Endothelial cell of umbilical vein (primary cell): ENCODE data around the gene PPP2R3B. TPM values are rescaled to one million over a fixed set of nuclear protein-coding genes. Genes with fewer than 3 reads are reported as not detected.

ENCODE experiments used
- BruUV-seq: library from RNA; stranded (reverse); fragments of 400-500 nt; replicated peaks from 2 replicates; lab custom pipeline; 2021; lab: Mats Ljungman, UMichigan
- CTCF ChIA-PET: fragments of 300-600, 350-600 bp; sonication (Branson Sonifier 250); formaldehyde crosslinking; loops from one replicate; lab custom pipeline; 2021; ENCODE audit warnings: antibody characterized with exemption, inconsistent platforms; lab: Charles Lee
- POLR2A ChIA-PET: fragments of 300-600, 350-600 bp; sonication (Branson Sonifier 250); formaldehyde crosslinking; loops from one replicate; lab custom pipeline; 2021; ENCODE audit warnings: antibody characterized with exemption, inconsistent platforms; lab: Charles Lee
- DNase-seq: peaks from one replicate; pipeline ENCODE4 v3.0.0-alpha.2; 2011; ENCODE audit warnings: low read depth, low spot score
- FAIRE-seq: peaks from 2 replicates; lab custom pipeline; 2011; peaks lifted over from hg19 to GRCh38; lab: Jason Lieb, UNC
- H2AFZ ChIP-seq: 2 replicates; pipeline ENCODE4 v1.6.0; 2012; ENCODE audit warnings: low read depth, low read length, control low read depth, inconsistent platforms
- H3K27ac ChIP-seq: 2 replicates; pipeline ENCODE4 v1.5.1; 2011; ENCODE audit warnings: low read depth, mild to moderate bottlenecking, control low read depth, low read length, moderate library complexity; ENCODE audit not compliant: insufficient read depth
- H3K27me3 ChIP-seq, 2 experiments: 2 replicates each; pipeline versions ENCODE4 v1.6.0 to v1.6.1; 2011; ENCODE audit warnings: low read length in 2 of 2, mixed read lengths in 1 of 2; ENCODE audit not compliant: control insufficient read depth in 2 of 2, insufficient read depth in 2 of 2
- H3K36me3 ChIP-seq, 2 experiments: 2 replicates in 1 of 2; 3 replicates in 1 of 2; pipeline ENCODE4 v1.5.1; 2011; ENCODE audit warnings: low read length in 2 of 2, mild to moderate bottlenecking in 1 of 2, moderate library complexity in 1 of 2; ENCODE audit not compliant: control insufficient read depth in 2 of 2, insufficient read depth in 2 of 2; ENCODE audit errors: extremely low read depth in 1 of 2
- H3K4me1 ChIP-seq: 3 replicates; pipeline ENCODE4 v1.5.1; 2011; ENCODE audit warnings: mild to moderate bottlenecking, low read length; ENCODE audit not compliant: control insufficient read depth, insufficient read depth; ENCODE audit errors: extremely low read depth
- H3K4me2 ChIP-seq: 2 replicates; pipeline ENCODE4 v1.6.1; 2011; ENCODE audit warnings: low read length, control low read depth, mixed read lengths; ENCODE audit not compliant: insufficient read depth
- H3K4me3 ChIP-seq, 3 experiments: fragments of 200-600 bp in 1 of 3; sonication (generic), shearing (Covaris generic) in 1 of 3; replicated peaks in 1 of 3; 2 replicates each; pipeline ENCODE4 v1.5.1; 2011 to 2016; ENCODE audit warnings: control low read depth in 3 of 3, low read length in 3 of 3, mild to moderate bottlenecking in 2 of 3, inconsistent platforms in 1 of 3, low read depth in 1 of 3, moderate library complexity in 1 of 3; ENCODE audit not compliant: insufficient read depth in 1 of 3
- H3K79me2 ChIP-seq: 2 replicates; pipeline ENCODE4 v1.6.0; 2012; ENCODE audit warnings: low read length, inconsistent platforms; ENCODE audit not compliant: control insufficient read depth, insufficient read depth
- H3K9ac ChIP-seq: replicated peaks from 2 replicates; pipeline ENCODE3; 2011; ENCODE audit warnings: low read length, control low read depth; ENCODE audit not compliant: insufficient read depth; ENCODE audit errors: extremely low read depth
- H3K9me1 ChIP-seq: replicated peaks from 3 replicates; pipeline ENCODE4 v1.6.0; 2011; ENCODE audit warnings: mild to moderate bottlenecking, low read length; ENCODE audit not compliant: control insufficient read depth, insufficient read depth; ENCODE audit errors: extremely low read depth
- H3K9me3 ChIP-seq: replicated peaks from 2 replicates; pipeline ENCODE4 v1.5.1; 2012; ENCODE audit warnings: low read length, inconsistent platforms; ENCODE audit not compliant: control insufficient read depth, insufficient read depth
- H4K20me1 ChIP-seq: replicated peaks from 2 replicates; pipeline ENCODE3; 2011; ENCODE audit warnings: mild to moderate bottlenecking, low read length; ENCODE audit not compliant: control insufficient read depth, insufficient read depth; ENCODE audit errors: extremely low read depth
- EZH2 ChIP-seq: IDR thresholded peaks from 2 replicates; pipeline ENCODE4 v1.6.1; 2012; ENCODE audit warnings: borderline replicate concordance, low read depth, mild to moderate bottlenecking, moderate library complexity, low read length, inconsistent platforms; ENCODE audit not compliant: severe bottlenecking
- FOS ChIP-seq: IDR thresholded peaks from 2 replicates; pipeline ENCODE4 v1.6.1; 2011; ENCODE audit warnings: mild to moderate bottlenecking, low read length, moderate library complexity, borderline replicate concordance; ENCODE audit not compliant: insufficient read depth
- GATA2 ChIP-seq: IDR thresholded peaks from 2 replicates; pipeline ENCODE4 v1.7.0; 2011; ENCODE audit warnings: low read depth, mild to moderate bottlenecking, moderate library complexity, mixed read lengths, low read length; ENCODE audit not compliant: insufficient read length, insufficient read depth
- JUN ChIP-seq: IDR thresholded peaks from 2 replicates; pipeline ENCODE4 v1.6.1; 2011; ENCODE audit warnings: borderline replicate concordance, low read depth; ENCODE audit not compliant: insufficient read length, insufficient read depth
- MYC ChIP-seq: IDR thresholded peaks from one replicate; pipeline ENCODE4 v1.6.1; 2011; ENCODE audit warnings: mild to moderate bottlenecking, low read depth, low read length
- POLR2A ChIP-seq: IDR thresholded peaks from 2 replicates; pipeline ENCODE4 v1.6.1; 2012; ENCODE audit warnings: low read depth, mild to moderate bottlenecking, control low read depth, low read length
- POLR2AphosphoS5 ChIP-seq: IDR thresholded peaks from 2 replicates; pipeline ENCODE4 v1.6.1; 2012; ENCODE audit warnings: low read depth, mild to moderate bottlenecking, control low read depth, low read length, moderate library complexity; ENCODE audit not compliant: insufficient read depth
- dilution Hi-C: fragments of 300-500 bp; cut with MboI; formaldehyde crosslinking; loops from one replicate; pipeline ENCODE4 v1.15.0; 2019; ENCODE audit warnings: low sequenced_read_pairs; ENCODE audit not compliant: extremely low pct_ligation_motif_present
- intact Hi-C: fragments of 100-400 bp; cut with micrococcal nuclease; formaldehyde crosslinking; loops from one replicate; pipeline ENCODE4 v1.10.0; 2022
- polyA plus RNA-seq, 4 experiments: library from polyadenylated mRNA; depleted of rRNA in 3 of 4; stranded (reverse) in 3 of 4; unstranded in 1 of 4; fragments of >200 nt; gene quantifications; 2 replicates each; pipeline versions ENCODE4 v1.2.1 to v1.2.3, GENCODE V29; 2011 to 2012; ENCODE audit warnings: missing spikeins in 1 of 4
- total RNA-seq: library from RNA; stranded (reverse); gene quantifications from 2 replicates; pipeline ENCODE4 v1.2.3, GENCODE V29; 2021
- TF ChIP-seq, protein P1 (sequence below), 2 donors: IDR thresholded peaks; 1 replicate in 1 of 2; 2 replicates in 1 of 2; pipeline ENCODE4 v1.5.1; 2011; ENCODE audit warnings: low read length in 2 of 2, mild to moderate bottlenecking in 2 of 2, moderate library complexity in 2 of 2, control low read depth in 1 of 2, inconsistent platforms in 1 of 2, low read depth in 1 of 2; ENCODE audit not compliant: insufficient read depth in 1 of 2; ENCODE audit errors: extremely low read depth in 1 of 2
- TF ChIP-seq, protein P2 (sequence below): IDR thresholded peaks from 2 replicates; pipeline ENCODE4 v1.6.1; 2011; ENCODE audit not compliant: insufficient read depth, insufficient read length

The PPP2R3B gene
- total and polyA plus RNA-seq, 2 donors (not counting 3 experiments of a cell fraction or from before 2014, with no cell fraction given): 19.1 to 33.6 TPM

DNA sequence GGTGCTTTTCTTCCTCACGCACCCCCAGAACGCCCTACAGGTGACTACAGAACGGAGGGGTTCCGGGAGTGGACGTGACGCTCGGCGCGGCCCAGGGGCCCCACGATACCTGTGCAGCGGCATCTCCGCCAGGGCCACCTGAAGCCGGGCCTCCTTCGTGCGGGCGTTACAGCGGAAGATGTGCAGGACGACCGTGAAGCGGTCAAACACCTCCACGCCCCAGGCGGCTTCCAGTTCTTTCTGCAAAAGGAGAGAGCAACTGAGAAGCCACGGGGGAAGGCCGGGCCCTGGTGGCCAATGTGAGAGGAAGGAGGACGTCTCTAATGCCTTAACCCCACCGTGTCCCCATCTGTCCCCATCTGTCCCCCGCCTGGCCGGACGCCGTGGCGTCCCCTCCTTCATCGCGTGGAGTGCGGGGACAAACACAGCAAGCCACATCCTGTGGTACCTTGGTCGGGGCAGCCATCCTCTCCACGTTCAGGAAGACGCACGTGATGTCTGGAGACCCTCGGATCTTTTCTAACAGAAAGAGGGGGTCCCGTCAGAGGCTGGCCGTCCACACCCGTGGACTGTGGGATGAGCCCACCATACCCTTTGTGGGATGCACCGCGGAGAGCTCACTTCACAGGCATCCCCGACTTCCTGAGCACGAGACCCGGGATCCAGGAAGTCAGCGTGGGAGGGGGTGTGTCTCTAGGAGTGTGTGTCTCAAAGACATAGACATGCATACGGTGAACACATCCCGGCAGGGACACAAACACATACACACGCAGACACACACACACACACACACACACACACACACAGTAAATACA, 71.7 kb downstream of the PPP2R3B start:
- intact Hi-C loops: no loop called here
- peaks cover 18% of the 10 kb centered on the region for H3K79me2 ChIP-seq
- no TSS peak for BruUV-seq

More for the DNA sequence above, 71.7 kb downstream of the PPP2R3B start:
- H3K9me3 ChIP-seq: no peaks in the 10 kb centered on the region
- H2AFZ ChIP-seq: no peak overlapping the region
- H3K9ac ChIP-seq: no peak overlapping the region
- H3K9me1 ChIP-seq: no peaks in the 10 kb centered on the region
- POLR2A ChIA-PET: no interaction called here
- DNase-seq (peak; percentile 25), FAIRE-seq (no peak)
- CTCF ChIA-PET: no interaction called here
- H3K36me3 ChIP-seq: peaks cover 7 to 14% of the 10 kb centered on the region in 2 experiments
- no peaks in the 10 kb centered on the region for H3K27me3 ChIP-seq
- no peak overlapping the region for H3K4me2 ChIP-seq
- no peak overlapping the region for H3K4me3 ChIP-seq
- TF ChIP-seq MYC (no peak), FOS (no peak), EZH2 (no peak), POLR2A (no peak), JUN (no peak), GATA2 (no peak), POLR2AphosphoS5 (no peak)
- TF ChIP-seq, protein P1, sequence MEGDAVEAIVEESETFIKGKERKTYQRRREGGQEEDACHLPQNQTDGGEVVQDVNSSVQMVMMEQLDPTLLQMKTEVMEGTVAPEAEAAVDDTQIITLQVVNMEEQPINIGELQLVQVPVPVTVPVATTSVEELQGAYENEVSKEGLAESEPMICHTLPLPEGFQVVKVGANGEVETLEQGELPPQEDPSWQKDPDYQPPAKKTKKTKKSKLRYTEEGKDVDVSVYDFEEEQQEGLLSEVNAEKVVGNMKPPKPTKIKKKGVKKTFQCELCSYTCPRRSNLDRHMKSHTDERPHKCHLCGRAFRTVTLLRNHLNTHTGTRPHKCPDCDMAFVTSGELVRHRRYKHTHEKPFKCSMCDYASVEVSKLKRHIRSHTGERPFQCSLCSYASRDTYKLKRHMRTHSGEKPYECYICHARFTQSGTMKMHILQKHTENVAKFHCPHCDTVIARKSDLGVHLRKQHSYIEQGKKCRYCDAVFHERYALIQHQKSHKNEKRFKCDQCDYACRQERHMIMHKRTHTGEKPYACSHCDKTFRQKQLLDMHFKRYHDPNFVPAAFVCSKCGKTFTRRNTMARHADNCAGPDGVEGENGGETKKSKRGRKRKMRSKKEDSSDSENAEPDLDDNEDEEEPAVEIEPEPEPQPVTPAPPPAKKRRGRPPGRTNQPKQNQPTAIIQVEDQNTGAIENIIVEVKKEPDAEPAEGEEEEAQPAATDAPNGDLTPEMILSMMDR (IDR thresholded peaks at IDR 0.05; ENCODE audit: extremely low read depth in 1 of 2, insufficient read depth in 1 of 2, low read depth in 1 of 2, low read length in 2 of 2): no peak
- TF ChIP-seq, protein P2, sequence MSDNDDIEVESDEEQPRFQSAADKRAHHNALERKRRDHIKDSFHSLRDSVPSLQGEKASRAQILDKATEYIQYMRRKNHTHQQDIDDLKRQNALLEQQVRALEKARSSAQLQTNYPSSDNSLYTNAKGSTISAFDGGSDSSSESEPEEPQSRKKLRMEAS: no peak
- H3K4me1 ChIP-seq: no peaks in the 10 kb centered on the region
- no peak overlapping the region for H3K27ac ChIP-seq
- H4K20me1 ChIP-seq: no peaks in the 10 kb centered on the region
- dilution Hi-C loops: no loop called here
